NB4 (cell line): ENCODE data around the gene ALG1.
"Not testable (repeated sequence)": the region's sequence is repeated elsewhere in the genome, so short reads cannot be mapped to it uniquely, and the experiment has no call there.

ENCODE experiments used
- MYC ChIP-seq: IDR thresholded peaks from 2 replicates; pipeline ENCODE4 v1.6.1; 2011; ENCODE audit warnings: low read depth, low read length
- POLR2A ChIP-seq: IDR thresholded peaks from 2 replicates; pipeline ENCODE4 v1.6.1; 2011; ENCODE audit warnings: mild to moderate bottlenecking; ENCODE audit not compliant: insufficient read length; ENCODE audit errors: extremely low read depth
- TF ChIP-seq, protein P1 (sequence below): IDR thresholded peaks from one replicate; pipeline ENCODE4 v1.5.1; 2012; ENCODE audit warnings: low read depth, low read length

DNA sequence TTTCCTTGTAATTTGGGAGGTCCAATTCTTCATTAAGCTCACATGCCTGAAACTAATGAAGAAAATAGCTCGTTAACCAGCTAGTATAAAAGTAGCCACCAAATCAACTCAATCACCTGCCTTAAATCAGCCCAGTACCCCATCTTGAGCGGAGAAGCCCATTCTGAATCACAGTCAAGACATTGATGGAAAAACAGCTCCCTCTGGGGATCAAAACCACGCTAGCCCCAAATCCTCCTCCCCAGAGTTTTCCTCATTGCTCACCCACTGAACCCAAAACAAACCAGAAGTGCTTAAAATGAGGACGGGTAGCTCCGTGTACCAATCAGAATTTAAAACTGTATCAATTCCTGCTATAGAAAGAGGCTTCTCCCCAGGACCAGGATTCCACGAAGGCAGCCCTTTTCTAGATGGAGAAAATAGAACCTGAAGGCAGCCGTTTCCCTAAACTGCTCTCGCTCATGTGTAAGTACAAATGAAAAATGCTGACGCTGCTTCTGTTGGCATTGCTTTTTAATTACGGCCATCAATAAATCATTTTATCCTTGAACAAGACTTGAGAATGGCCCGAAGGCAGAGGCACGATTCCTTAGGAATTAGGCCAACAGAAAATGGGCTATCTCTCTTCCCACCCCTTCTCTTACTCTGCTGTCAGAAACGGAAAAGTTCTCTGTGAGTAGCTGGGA lies 61.4 kb downstream of the ALG1 start:
- TF ChIP-seq, protein P1, sequence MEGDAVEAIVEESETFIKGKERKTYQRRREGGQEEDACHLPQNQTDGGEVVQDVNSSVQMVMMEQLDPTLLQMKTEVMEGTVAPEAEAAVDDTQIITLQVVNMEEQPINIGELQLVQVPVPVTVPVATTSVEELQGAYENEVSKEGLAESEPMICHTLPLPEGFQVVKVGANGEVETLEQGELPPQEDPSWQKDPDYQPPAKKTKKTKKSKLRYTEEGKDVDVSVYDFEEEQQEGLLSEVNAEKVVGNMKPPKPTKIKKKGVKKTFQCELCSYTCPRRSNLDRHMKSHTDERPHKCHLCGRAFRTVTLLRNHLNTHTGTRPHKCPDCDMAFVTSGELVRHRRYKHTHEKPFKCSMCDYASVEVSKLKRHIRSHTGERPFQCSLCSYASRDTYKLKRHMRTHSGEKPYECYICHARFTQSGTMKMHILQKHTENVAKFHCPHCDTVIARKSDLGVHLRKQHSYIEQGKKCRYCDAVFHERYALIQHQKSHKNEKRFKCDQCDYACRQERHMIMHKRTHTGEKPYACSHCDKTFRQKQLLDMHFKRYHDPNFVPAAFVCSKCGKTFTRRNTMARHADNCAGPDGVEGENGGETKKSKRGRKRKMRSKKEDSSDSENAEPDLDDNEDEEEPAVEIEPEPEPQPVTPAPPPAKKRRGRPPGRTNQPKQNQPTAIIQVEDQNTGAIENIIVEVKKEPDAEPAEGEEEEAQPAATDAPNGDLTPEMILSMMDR = not testable (repeated sequence)
- not testable (repeated sequence) for TF ChIP-seq POLR2A, MYC
